SK-N-MC (cell line): ENCODE measurements around the gene ZNF655.

Experiments
- EZH2 ChIP-seq: fragments of 200-600 bp; sonication (generic); IDR thresholded peaks from one replicate; pipeline ENCODE4 v1.6.1; 2017; ENCODE audit warnings: antibody characterized with exemption
- FOXP2 ChIP-seq: optimal IDR thresholded peaks from 2 replicates; pipeline ENCODE3; 2011; ENCODE audit warnings: mild to moderate bottlenecking, moderate library complexity; ENCODE audit not compliant: insufficient read depth; ENCODE audit errors: extremely low read length, control extremely low read depth
- POLR2AphosphoS5 ChIP-seq: IDR thresholded peaks from 2 replicates; pipeline ENCODE4 v1.6.1; 2012; ENCODE audit warnings: mild to moderate bottlenecking, low read depth, low read length, borderline replicate concordance

GRCh38 chr7:99601656-99602310, 43.3 kb downstream of the ZNF655 start:
- TF ChIP-seq POLR2AphosphoS5 (no peak), EZH2 (no peak), FOXP2 (no peak)
